GM18861 (cell line): Measurements from ENCODE around the gene CYB561D2.

Source experiments
- ATAC-seq: cut with Tn5 transposase; IDR thresholded peaks from one replicate; pipeline ENCODE4 v1.9.1; 2021; ENCODE audit not compliant: unreplicated experiment

The CYB561D2 gene

GRCh38 chr3:50358911-50359759 lies 8.5 kb downstream of the CYB561D2 start, which contains the start of gene TMEM115:
TSS of gene TMEM115 (minus strand) at chr3:50359521. CDS start at chr3:50359063, 458 bp downstream.
- ATAC-seq, result peak; percentile 94

- no peak for ATAC-seq
These were observed 9.1 kb downstream of the CYB561D2 start for GRCh38 chr3:50359760-50360110.

GRCh38 chr3:50364573-50365079 lies 14.0 kb downstream of the CYB561D2 start:
- no peak for ATAC-seq

GRCh38 chr3:50365080-50365841 lies 14.6 kb downstream of the CYB561D2 start:
- peak; percentile 70 for ATAC-seq

GRCh38 chr3:50365842-50366220 lies 15.2 kb downstream of the CYB561D2 start:
- ATAC-seq, result no peak

- no peak for ATAC-seq
These were observed 18.5 kb downstream of the CYB561D2 start for GRCh38 chr3:50369012-50369670.

GRCh38 chr3:50370594-50370993 lies 19.9 kb downstream of the CYB561D2 start:
- no peak for ATAC-seq

- no peak for ATAC-seq
These were observed 20.5 kb downstream of the CYB561D2 start for GRCh38 chr3:50371133-50371685.

- no peak for ATAC-seq
These were observed 21.7 kb downstream of the CYB561D2 start for GRCh38 chr3:50372349-50372748.

- no peak for ATAC-seq
These were observed 22.7 kb downstream of the CYB561D2 start for GRCh38 chr3:50373146-50374051.

GRCh38 chr3:50374363-50375257 lies 23.9 kb downstream of the CYB561D2 start:
- ATAC-seq, result no peak

GRCh38 chr3:50375258-50375931 lies 24.7 kb downstream of the CYB561D2 start:
- ATAC-seq, result no peak

GRCh38 chr3:50378024-50378423 lies 27.4 kb downstream of the CYB561D2 start:
- no peak for ATAC-seq

GRCh38 chr3:50378757-50379156 lies 28.1 kb downstream of the CYB561D2 start:
- no peak for ATAC-seq

GRCh38 chr3:50380405-50381085 lies 29.9 kb downstream of the CYB561D2 start:
- no peak for ATAC-seq

- ATAC-seq, result no peak
These were observed 30.7 kb downstream of the CYB561D2 start for GRCh38 chr3:50381383-50381782.

GRCh38 chr3:50382722-50383121 lies 32.1 kb downstream of the CYB561D2 start:
- ATAC-seq, result no peak

- no peak for ATAC-seq
These were observed 33.1 kb downstream of the CYB561D2 start for GRCh38 chr3:50383750-50384149.
